HG03575 (cell line): ENCODE results near the gene SMURF2.
"Not testable (repeated sequence)": the region's sequence is repeated elsewhere in the genome, so short reads cannot be mapped to it uniquely, and the experiment has no call there.

Source experiments
- ATAC-seq: cut with Tn5 transposase; IDR thresholded peaks from one replicate; pipeline ENCODE4 v1.9.1; 2021; ENCODE audit not compliant: unreplicated experiment, insufficient number of reproducible peaks, low FRiP score; ENCODE audit errors: extremely low read depth

Gene SMURF2

DNA sequence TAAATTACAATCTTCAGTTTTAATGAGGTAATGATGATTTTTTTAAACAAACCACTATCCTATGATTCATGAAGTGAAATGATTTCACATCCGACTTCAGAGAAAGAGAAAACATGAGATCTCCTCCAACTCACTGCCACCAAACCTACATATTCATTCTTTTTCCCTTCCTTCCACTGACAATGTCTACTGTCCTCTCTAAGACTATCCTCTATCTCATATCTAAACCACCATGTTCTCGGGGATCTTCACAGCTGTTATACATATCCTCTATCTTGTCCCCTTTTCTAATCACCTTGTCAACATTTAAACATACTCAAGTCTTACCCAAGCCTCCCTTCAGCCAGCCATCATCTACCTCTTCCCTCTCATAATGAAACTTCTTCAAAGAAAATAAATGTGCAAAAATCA is 53.5 kb downstream of the SMURF2 start:
- no peak for ATAC-seq

DNA sequence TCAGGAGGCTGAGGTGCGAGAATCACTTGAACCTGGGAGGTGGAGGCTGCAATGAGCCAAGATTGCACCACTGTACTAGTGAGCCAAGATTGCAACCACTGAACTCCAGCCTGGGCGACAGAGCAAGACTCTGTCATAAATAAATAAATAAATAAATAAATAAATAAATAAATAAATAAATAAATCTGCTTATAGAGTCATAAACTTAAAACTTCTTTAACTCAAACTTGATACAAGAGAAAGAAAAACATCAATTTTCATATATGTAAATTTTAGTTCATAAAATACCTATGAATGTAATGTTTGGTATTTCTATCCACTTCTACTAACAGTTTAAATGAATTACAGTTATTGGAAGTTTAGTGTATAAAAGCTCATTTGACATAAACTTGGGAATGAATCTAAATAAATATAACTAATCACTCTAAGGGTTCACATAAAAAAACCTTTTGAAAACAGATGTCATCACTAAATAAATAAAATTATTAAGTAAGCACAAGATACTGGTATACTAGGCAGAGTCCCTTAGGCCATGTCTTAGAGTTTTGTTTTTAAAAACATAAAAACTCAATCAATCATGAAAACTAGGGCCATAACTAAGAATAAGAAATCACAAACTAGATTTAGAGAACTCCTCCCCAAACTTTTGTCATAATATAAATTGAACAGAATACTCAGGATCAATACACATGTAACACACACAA is 54.1 kb downstream of the SMURF2 start:
- ATAC-seq: no peak

DNA sequence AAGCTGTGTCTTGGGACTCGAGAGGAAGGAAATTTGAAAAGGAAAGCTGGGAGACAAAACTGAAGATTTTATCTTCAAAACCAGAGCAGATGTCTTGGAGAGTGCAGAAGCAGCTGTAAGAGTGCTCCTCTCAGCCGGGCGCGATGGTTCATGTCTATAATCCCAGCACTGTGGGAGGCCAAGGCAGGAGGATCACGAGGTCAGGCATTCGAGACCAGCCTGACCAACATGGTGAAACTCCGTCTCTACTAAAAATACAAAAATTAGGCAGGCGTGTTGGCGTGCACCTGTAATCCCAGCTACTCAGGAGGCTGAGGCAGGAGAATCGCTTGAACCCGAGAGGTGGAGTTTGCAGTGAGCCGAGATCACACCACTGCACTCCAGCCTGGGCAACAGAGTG is 57.6 kb downstream of the SMURF2 start:
- not testable (repeated sequence) for ATAC-seq

DNA sequence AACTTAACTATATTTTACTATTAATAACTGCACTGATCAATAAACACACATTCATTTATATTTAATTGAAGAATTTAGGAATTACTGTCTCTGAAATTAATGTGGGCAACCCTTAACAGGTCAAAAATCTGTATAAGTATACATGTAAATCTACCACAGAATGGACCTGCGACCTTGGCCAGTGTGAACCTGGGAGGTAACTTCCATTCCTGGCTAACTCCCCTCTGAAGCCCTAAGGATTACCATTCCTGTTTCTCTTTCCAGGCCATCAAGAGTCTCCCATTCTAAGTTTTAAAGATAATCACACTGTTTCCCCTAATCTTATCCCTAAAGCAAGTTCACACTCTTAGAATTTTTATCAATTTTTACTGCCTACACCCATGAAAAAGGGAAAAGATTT is 58.1 kb downstream of the SMURF2 start:
- no peak for ATAC-seq

DNA sequence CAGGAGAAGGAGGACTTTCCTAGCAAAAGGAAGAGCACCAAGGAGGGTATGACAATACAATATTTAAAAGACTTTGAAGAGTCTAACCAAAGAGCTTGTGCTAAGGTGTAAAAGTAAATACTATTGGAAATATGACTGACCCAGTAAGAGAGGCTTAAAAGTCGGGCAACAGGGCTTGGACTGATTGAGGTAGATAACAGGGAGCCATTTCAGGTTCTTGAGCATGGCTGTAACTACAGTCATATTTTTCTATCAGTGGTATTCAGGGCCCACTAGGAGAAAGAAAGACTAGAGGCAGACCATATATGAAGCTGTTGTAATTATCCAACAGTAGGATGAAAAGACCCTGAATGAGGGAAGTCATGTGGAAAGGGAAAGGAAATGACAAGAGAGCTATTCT is 62.3 kb downstream of the SMURF2 start:
- ATAC-seq: no peak

DNA sequence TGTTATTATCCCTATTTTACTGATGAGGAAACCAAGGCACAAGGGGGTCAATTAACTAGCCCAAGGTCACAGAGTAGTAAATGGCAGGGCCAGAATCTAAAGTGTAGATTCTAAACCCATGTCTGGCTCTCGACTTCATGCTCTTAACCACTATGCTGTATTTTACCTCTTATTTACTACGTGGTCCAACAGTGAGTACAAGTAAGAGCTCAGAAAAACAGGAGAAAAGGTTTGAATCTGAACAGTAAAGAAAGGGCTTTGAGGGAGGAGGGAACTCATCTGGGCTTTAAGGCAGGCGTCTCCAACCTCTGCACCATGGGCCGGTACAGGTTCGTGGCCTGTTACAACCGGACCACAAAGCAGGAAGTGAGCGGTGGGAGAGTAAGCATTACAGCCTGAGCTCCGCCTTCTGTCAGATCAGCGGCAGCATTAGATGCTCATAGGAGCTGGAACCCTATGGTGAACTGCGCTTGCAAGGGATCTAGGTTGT is 62.9 kb downstream of the SMURF2 start:
- ATAC-seq: peak; percentile 73

DNA sequence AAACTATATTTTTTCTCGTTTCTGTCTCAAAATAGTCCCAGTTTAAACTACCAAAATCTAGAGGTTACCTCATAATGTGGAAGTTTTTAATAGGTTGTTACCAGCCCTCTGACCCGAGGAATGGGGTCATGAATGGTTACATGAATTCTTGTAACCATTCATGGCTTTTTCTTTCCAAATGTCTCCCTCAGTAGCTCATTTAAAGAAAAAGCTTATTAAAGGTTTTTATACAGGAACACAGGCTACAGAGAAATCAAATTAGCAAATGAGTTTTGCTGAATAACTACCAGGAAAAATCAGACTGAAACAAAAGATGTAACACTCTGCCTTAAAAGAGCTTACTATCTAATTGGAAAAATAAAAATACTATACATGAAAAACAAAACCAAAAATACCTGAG is 63.4 kb downstream of the SMURF2 start:
- ATAC-seq: no peak

DNA sequence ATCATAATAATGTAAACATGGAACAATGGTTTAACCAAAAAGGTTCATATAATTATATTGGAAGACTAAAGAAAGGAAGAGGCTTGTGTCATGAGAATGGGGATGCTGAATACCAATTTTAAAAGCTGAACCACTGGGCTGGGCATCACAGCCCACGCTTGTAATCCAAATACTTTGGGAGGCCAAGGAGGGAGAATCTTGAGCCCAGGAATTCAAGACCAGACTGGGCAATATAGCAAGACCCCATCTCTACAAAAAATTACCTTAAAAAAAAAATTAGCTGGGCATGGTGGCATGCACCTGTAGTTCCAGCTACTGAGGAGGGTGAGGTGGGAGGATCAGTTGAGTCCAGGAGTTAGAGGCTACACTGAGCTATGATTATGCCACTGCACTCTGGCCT is 65.1 kb downstream of the SMURF2 start:
- no peak for ATAC-seq

DNA sequence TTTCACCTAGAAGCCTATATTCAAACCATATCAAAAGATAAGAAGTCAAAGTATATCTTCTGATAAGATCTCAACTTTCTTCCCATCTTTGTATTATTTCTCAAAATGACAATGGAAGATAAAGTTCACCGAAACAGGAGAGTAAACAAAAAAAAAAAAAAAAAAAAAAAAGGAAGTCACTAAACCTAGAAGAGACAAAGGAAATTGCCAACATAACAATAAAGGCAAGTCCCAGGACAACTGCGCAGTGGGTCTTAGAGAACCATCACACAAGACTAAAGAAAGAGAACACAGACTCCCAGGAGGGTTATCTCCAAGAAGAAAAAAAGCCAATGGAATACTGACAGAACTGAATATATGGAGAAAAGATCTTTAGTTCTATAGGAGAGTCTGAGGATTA is 65.7 kb downstream of the SMURF2 start:
- no peak for ATAC-seq

DNA sequence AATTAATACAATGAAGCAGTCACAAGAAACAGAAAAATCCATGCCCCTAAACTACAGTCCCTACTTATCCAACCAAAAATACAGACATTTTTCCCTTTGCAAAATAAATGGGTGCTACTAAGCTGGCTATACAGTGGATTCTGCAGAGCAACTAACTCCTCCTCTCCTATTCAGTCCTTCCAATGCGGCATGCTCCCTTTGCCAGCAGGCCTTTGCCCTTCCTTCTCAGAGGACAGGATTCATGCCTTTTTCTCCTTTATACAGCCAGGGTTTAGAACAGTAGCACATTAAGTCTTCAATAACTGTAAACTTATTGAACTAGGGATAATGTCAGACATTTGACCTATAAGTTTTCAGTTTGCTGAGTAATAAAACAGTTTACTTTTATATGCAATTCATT is 70.2 kb downstream of the SMURF2 start:
- no peak for ATAC-seq

DNA sequence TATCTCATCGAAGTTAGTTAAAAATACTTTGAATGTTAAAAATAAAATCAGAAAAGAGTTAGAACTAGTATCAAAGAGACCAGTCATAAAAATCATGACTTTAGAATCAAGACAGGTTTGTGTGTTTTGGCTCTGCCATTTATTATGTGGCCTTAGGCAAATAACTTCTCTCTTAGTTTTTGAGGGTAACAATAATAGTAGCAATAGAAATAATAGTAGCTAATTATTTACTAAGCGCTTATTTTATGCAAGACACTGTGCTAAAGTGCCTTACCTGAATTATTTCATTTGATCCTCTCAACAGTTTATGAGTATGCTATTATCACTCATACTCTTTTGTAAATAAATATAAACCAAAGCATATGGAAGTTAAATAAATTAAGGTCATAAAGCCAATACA is 77.0 kb downstream of the SMURF2 start:
- no peak for ATAC-seq

DNA sequence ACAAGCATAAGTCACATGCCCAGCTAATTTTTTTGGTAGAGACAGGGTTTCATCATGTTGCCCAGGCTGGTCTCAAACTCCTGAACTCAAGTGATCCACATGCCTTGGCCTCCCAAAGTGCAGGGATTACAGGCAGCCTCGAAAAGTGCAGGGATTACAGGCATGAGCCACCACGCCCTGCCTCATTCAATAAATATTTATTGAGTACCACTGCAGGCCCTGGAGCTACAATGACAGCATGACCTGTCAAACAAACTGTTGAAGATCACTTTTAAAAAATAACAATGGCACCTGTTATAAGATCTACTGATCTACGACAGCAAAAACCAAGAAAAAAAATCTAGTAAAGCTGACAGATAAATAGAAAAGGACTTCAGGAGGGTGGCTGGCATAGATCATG is 79.1 kb downstream of the SMURF2 start:
- ATAC-seq: no peak

DNA sequence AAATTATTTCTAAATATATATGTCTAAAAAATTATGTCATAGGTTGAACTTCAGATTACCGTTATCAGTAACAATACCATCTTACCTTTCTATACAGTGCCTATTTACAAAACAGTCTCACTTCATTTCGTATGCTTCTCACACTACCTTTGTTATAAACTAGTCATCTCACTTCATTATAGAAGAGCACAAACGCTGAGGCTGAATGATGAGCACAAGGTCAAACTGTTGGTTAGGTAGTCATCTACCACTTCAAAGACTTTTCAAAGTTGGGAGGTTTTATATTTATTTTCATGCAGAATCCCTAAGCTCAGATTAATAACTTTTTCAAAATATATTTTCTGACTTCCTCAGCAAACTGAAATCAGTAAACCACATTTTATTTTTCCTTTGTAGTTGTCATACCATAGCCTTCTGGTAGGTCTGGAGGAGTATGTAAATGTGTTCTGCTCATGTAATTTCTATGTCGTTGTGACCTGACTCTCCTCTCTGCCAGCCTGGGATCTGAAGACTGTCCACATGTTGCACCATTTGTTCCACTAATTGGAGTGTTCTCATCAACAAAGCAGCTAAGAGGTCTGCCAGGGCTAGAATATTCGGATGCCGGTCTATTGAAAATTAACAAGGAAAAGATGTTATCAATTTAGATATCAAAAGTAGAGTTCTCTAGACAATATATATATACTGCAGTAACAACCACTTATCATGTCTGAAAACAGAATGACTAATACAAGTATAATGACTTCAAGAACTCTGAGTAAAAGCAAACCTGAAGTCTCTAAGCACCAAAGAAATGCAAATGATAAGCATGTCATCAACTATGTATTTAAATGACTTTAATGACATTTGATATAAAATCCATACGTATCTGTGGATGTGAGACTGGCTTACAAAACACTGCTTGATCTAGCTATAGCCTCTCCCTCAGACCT is 81.5 kb downstream of the SMURF2 start:
- no peak for ATAC-seq

DNA sequence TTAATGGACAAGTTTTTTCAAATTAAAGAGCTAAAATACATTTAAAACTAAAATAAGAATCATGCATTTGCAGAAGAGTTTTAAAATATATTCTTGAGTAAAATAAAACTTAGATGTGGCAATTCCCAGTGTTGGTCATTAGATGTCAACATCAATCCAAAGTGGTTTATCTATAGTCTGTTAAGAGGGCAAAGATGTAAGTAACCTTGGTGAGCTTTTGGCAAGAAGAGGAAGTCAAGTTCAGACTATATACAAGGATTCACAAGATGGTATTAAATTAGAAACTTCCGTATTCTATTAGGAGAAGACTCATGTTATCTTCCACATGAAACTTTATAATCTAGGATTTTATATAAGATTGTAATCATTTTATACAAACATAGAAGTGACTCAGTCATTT is 82.2 kb downstream of the SMURF2 start:
- no peak for ATAC-seq

DNA sequence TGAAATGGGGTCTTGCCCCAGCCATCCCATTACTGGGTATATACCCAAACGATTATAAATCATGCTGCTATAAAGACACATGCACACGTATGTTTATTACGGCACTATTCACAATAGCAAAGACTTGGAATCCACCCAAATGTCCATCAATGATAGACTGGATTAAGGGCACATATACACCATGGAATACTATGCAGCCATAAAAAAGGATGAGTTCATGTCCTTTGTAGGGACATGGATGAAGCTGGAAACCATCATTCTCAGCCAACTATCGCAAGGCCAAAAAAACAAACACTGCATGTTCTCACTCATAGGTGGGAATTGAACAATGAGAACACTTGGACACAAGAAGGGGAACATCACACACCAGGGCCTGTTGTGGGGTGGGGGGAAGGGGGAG is 85.1 kb downstream of the SMURF2 start:
- not testable (repeated sequence) for ATAC-seq

DNA sequence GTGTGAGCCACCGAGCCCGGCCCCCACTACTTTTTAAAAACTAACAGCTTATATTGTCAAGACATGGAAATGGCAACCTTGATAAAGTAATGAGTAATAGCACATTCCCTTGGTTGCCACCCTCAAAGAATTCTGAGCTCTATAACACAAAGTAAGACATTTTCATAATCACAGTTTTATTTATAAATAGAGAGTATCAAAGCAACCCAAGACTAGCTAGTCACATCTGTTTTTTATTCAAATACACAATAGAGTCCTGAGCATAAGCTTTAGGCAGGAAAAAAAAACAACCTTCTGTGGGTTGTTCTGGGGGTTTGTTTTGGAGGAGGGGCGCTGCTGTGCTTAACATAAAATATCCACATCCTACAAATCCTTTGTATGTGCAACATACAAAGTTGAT is 86.7 kb downstream of the SMURF2 start:
- no peak for ATAC-seq

DNA sequence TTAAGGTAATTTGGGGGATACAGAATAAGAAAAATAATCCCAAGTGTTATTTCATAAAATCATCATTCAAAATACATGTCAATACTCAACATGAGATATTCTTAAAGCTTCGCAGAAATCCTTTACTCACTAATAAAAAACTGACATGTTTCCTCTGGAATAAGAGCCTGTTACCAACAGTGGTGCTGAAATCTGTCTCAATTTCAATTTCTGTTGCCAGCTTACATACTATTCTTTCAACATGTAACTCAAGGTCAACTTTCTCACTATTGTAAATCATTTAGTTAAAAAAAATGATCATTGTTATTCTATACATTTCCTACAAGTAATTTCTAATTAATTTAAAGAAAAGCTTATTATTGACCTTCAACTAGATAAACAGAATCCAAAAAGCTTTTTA is 87.5 kb downstream of the SMURF2 start:
- ATAC-seq: no peak

DNA sequence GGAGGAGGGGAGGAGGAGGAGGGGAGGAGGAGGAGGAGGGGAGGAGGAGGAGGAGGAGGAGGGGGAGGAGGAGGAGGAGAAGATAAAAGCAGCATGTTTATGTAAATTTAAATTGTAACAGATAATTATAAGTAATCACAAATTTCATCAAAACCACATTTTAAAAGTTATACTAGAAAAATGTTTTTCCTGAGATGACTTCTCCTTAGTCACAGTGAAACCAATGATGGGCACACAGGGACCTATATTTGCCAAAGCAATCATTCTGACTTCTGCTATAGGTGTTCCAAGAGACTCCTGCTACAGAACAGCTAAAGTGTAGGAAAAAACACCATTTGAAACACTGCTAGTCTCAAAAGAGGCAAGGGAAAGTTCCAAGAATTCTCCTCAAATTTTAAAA is 88.9 kb downstream of the SMURF2 start:
- no peak for ATAC-seq

DNA sequence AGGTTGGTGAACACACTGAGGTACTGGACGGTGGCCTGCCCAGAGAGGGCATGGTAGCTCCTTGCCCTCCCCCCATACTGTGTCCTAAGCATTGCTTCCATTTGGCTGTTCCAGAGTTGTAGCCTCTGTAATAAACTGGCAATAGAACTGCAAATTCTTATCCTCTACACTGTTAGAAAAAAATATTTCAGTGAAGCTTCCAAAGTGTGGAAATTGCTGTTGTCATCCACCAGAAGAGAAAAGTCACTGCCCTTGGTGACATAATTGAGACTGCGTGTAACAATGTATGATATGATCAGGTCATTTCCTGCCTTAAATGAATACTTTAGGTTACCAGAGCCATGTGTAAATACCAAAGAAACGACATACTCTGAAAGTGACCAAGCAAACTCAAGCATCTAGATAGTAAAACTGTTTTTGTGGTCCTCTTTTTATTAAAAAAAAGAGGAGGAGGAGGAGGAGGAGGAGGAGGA is 89.4 kb downstream of the SMURF2 start:
- ATAC-seq: no peak

DNA sequence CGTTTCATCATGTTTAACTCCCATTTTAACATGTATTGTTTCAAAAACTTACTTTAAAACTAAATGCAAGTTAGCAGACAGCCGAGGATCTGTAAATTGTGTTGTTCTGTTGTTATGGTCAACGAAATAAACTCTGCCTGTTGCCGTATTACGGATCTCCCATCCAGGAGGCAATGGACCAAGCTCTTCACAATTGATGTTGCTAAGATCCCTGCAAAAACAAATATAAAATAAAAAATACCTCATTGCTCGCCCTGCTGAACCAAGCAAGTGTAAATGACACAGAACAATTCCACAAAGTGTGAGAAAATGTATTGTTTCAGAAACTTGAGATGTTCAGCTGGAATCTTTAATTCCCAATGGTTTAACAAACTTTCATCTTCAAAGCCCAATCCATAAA is 90.4 kb downstream of the SMURF2 start:
- no peak for ATAC-seq
